BJ (cell line): Measurements from ENCODE around the gene POLR2C. TPM values are rescaled to one million over a fixed set of nuclear protein-coding genes. Genes with fewer than 3 reads are reported as not detected.

Source experiments
- CTCF ChIA-PET: fragments of 350-600 bp; formaldehyde crosslinking; extraction: SDS; loops from one replicate; lab custom pipeline; 2021; ENCODE audit warnings: antibody characterized with exemption, inconsistent platforms; lab: Yijun Ruan, JAX
- POLR2A ChIA-PET: fragments of 300-600 bp; sonication (Branson Sonifier 250); formaldehyde crosslinking; extraction: SDS; loops from one replicate; lab custom pipeline; 2021; ENCODE audit warnings: antibody characterized with exemption; lab: Charles Lee
- DNase-seq: peaks from one replicate; pipeline ENCODE4 v3.0.0-alpha.2; 2011; ENCODE audit warnings: low read depth
- H3K27me3 ChIP-seq: 2 replicates; pipeline ENCODE4 v1.6.0; 2011; ENCODE audit warnings: low read length; ENCODE audit not compliant: control insufficient read depth, insufficient read depth
- H3K36me3 ChIP-seq: 2 replicates; pipeline ENCODE4 v1.5.1; 2011; ENCODE audit warnings: low read length; ENCODE audit not compliant: control insufficient read depth, insufficient read depth
- H3K4me3 ChIP-seq: 2 replicates; pipeline ENCODE4 v1.5.1; 2011; ENCODE audit warnings: low read depth, mild to moderate bottlenecking, control low read depth, low read length
- CTCF ChIP-seq: IDR thresholded peaks from 2 replicates; pipeline ENCODE4 v1.5.1; 2011; ENCODE audit warnings: low read depth, mild to moderate bottlenecking, control low read depth, inconsistent platforms, low read length, moderate library complexity; ENCODE audit not compliant: insufficient read depth
- polyA plus RNA-seq: library from polyadenylated mRNA; depleted of rRNA; stranded (reverse); fragments of >200 nt; gene quantifications from 2 replicates; pipeline ENCODE4 v1.2.3, GENCODE V29; 2011

POLR2C gene
- polyA plus RNA-seq, 1 experiment = 176 TPM

GRCh38 chr16:57516176-57516725, 53.8 kb downstream of the POLR2C start:
- H3K27me3 ChIP-seq = no peaks in the 10 kb centered on the region
- DNase-seq = no peak
- peaks cover 10% of the 10 kb centered on the region for H3K36me3 ChIP-seq
- no peak overlapping the region for H3K4me3 ChIP-seq
- TF ChIP-seq CTCF = no peak
- POLR2A ChIA-PET = no interaction called here
- CTCF ChIA-PET = interaction anchor here (1.4 to 9.1 kb wide), 3 partner anchors 10 to 215 kb away, joined by 3 to 219 read pairs (median 4); no protein-coding TSS in a partner anchor

GRCh38 chr16:57516773-57517172, 54.3 kb downstream of the POLR2C start:
- H3K4me3 ChIP-seq = no peak overlapping the region
- ChIA-PET CTCF (interaction anchor here (1.4 to 9.1 kb wide), 3 partner anchors 9 to 215 kb away, joined by 3 to 219 read pairs (median 4); no protein-coding TSS in a partner anchor), POLR2A (no interaction called here)
- TF ChIP-seq CTCF = no peak
- H3K36me3 ChIP-seq = peaks cover 10% of the 10 kb centered on the region
- DNase-seq = no peak
- H3K27me3 ChIP-seq = no peaks in the 10 kb centered on the region

GRCh38 chr16:57517397-57518367, 55.2 kb downstream of the POLR2C start:
- DNase-seq = no peak
- TF ChIP-seq CTCF = no peak
- ChIA-PET POLR2A (no interaction called here), CTCF (interaction anchor here (0.9 to 9.1 kb wide), 6 partner anchors 10 to 216 kb away, joined by 3 to 219 read pairs (median 10); partner anchors contain the start of gene POLR2C)
- H3K4me3 ChIP-seq = no peak overlapping the region
- H3K36me3 ChIP-seq = peaks cover 10% of the 10 kb centered on the region
- H3K27me3 ChIP-seq = no peaks in the 10 kb centered on the region

GRCh38 chr16:57518520-57518919, 56.0 kb downstream of the POLR2C start:
- Histone ChIP-seq H3K27me3 (no peaks in the 10 kb centered on the region), H3K4me3 (no peak overlapping the region), H3K36me3 (peaks cover 10% of the 10 kb centered on the region)
- no peak for TF ChIP-seq CTCF
- POLR2A ChIA-PET = no interaction called here
- DNase-seq = no peak
- CTCF ChIA-PET = interaction anchor here (0.6 to 9.1 kb wide), 14 partner anchors 8 to 218 kb away, joined by 3 to 219 read pairs (median 12); partner anchors contain the start of genes CCL17, DOK4 and POLR2C

GRCh38 chr16:57518922-57519321, 56.4 kb downstream of the POLR2C start:
- H3K4me3 ChIP-seq = no peak overlapping the region
- ChIA-PET POLR2A (no interaction called here), CTCF (interaction anchor here (0.6 to 9.1 kb wide), 18 partner anchors 8 to 218 kb away, joined by 3 to 219 read pairs (median 8); partner anchors contain the start of genes CCL17, DOK4 and POLR2C)
- no peak for DNase-seq
- H3K27me3 ChIP-seq = no peaks in the 10 kb centered on the region
- H3K36me3 ChIP-seq = peaks cover 10% of the 10 kb centered on the region
- TF ChIP-seq CTCF = no peak
